Activated CD8-positive, alpha-beta memory T cell treated with anti-CD3 and anti-CD28 coated beads, Interleukin-2, amount 50 U/mL, for 1 hour (primary cell): ENCODE data around the gene WRNIP1.

ENCODE experiments used
- DNase-seq: peaks from one replicate; pipeline ENCODE4 v3.0.0-alpha.2; 2020; ENCODE audit errors: extremely low read depth

Gene WRNIP1

GRCh38 chr6:2765166-2765895 is at the start of gene WRNIP1:
Gene WRNIP1 (plus strand): TSS chr6:2765393. CDS start chr6:2765623, 230 bp downstream.
- peak; percentile 95 for DNase-seq

- no peak for DNase-seq
These were observed 49.5 kb upstream of the WRNIP1 start for GRCh38 chr6:2715737-2716136.

GRCh38 chr6:2716936-2717700 is 48.1 kb upstream of the WRNIP1 start:
- no peak for DNase-seq

GRCh38 chr6:2718334-2719092 is 46.7 kb upstream of the WRNIP1 start:
- no peak for DNase-seq

- no peak for DNase-seq
These were observed 46.1 kb upstream of the WRNIP1 start for GRCh38 chr6:2719093-2719455.

GRCh38 chr6:2721219-2721618 is 44.0 kb upstream of the WRNIP1 start:
- no peak for DNase-seq

GRCh38 chr6:2725364-2725988 is 39.7 kb upstream of the WRNIP1 start:
- DNase-seq: no peak

- DNase-seq: no peak
These were observed 39.1 kb upstream of the WRNIP1 start for GRCh38 chr6:2725999-2726567.

- DNase-seq: no peak
These were observed 35.3 kb upstream of the WRNIP1 start for GRCh38 chr6:2729921-2730320.

GRCh38 chr6:2730353-2731107 is 34.7 kb upstream of the WRNIP1 start:
- DNase-seq: no peak

GRCh38 chr6:2731281-2731909 is 33.8 kb upstream of the WRNIP1 start:
- DNase-seq: no peak

GRCh38 chr6:2732503-2733089 is 32.6 kb upstream of the WRNIP1 start:
- DNase-seq: no peak

GRCh38 chr6:2733324-2733723 is 31.9 kb upstream of the WRNIP1 start:
- no peak for DNase-seq

GRCh38 chr6:2733736-2734480 is 31.3 kb upstream of the WRNIP1 start:
- DNase-seq: no peak

GRCh38 chr6:2734488-2735166 is 30.6 kb upstream of the WRNIP1 start:
- DNase-seq: no peak

- DNase-seq: no peak
These were observed 27.3 kb upstream of the WRNIP1 start for GRCh38 chr6:2737885-2738284.

- no peak for DNase-seq
These were observed 26.7 kb upstream of the WRNIP1 start for GRCh38 chr6:2738373-2738979.

GRCh38 chr6:2739335-2739734 is 25.9 kb upstream of the WRNIP1 start:
- DNase-seq: no peak
